Hematopoietic multipotent progenitor cell treated with erythropoietin and hydrocortisone succinate and interleukin-3 and kit ligand, for 15 days (in vitro differentiated cells): ENCODE results near the gene EIF4G2.

Experiments
- DNase-seq: peaks from one replicate; pipeline ENCODE4 v3.0.0-alpha.2; 2015; ENCODE audit warnings: low spot score

The EIF4G2 gene

DNA sequence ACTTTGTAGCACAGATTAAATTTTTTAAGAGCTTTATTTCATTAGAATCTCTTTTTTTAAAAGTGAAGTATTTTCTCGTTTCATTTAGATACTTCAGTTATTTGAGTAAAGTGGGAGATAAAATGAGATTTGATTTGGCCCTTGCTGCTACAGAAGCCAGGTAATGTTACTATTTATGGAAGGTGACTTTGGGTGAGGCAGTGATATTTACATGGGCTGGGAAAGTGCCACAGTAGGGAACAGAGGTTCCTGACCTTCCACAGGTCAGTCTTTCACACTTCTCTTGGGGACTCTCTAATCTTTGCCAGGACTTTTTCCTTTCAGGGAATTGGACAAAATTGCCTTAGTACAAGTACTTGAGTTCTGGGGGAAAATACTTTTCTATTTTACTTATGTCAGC lies 37.3 kb downstream of the EIF4G2 start:
- DNase-seq = no peak

GRCh38 chr11:10770626-10771254 lies 38.0 kb downstream of the EIF4G2 start:
- DNase-seq = peak; percentile 48

GRCh38 chr11:10764412-10764811 lies 44.3 kb downstream of the EIF4G2 start:
- no peak for DNase-seq

- DNase-seq = no peak
These were observed 45.0 kb downstream of the EIF4G2 start for GRCh38 chr11:10763766-10764165.

GRCh38 chr11:10762913-10763421 lies 45.8 kb downstream of the EIF4G2 start:
- DNase-seq = no peak

DNA sequence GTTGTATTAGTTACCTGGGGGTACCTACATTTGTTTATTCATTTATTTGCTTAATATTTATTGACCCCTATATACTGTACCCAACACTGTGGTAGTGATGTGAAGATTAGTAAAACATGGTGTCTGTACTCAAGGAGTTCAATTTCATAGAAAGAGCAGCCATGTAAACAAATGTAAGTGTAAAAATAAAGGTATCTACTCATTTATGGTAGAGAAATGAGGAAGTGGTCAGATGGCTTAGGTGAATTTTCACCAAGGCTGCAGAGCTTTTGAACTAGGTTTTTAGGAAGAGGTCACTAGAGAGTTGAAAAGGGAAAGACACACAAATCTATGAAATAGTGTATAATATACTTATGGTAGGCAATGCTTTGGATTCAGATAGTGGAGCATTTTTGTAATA lies 46.5 kb downstream of the EIF4G2 start:
- DNase-seq = no peak

- DNase-seq = no peak
These were observed 47.5 kb downstream of the EIF4G2 start for GRCh38 chr11:10761085-10761698.

- DNase-seq = peak; percentile 29
These were observed 49.8 kb downstream of the EIF4G2 start for GRCh38 chr11:10758957-10759356.

GRCh38 chr11:10752486-10752885 lies 56.2 kb downstream of the EIF4G2 start:
- no peak for DNase-seq

DNA sequence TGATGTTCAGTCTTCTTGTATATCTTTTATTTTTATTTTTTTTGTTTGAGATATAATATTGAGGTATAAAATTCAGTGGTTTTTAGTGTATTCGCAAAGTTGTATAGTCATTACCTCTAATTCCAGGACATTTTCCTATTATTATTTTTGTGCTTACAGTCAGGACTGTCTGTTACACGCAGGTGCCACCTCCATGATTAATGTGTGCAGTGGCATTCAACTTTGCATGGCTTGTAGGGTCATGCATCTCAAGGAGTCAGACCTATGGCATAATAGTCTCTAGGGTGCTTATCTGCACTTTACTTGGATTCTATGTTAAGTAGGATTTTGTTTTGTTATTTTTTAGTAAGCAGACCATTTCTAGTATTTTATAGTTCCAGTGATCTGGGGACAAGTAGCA lies 56.7 kb downstream of the EIF4G2 start:
- DNase-seq = no peak

DNA sequence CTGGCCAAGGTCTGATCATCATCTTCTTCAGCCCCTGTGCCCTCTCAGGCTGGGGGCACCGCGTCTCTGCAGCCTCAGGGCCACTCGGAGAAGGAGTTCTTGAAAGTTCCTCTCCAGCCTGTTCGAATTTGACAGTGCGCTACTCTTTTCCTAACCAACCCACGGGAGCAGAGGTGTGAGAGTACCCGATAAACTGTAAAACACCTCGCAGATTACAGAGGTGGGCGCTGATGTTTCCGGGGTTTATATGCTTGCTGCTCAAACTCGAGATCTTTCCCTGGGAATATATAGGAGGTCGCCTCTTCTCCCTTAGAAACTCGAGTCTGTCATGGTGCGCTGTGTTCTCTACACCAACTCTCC lies 57.2 kb downstream of the EIF4G2 start:
- DNase-seq = no peak

DNA sequence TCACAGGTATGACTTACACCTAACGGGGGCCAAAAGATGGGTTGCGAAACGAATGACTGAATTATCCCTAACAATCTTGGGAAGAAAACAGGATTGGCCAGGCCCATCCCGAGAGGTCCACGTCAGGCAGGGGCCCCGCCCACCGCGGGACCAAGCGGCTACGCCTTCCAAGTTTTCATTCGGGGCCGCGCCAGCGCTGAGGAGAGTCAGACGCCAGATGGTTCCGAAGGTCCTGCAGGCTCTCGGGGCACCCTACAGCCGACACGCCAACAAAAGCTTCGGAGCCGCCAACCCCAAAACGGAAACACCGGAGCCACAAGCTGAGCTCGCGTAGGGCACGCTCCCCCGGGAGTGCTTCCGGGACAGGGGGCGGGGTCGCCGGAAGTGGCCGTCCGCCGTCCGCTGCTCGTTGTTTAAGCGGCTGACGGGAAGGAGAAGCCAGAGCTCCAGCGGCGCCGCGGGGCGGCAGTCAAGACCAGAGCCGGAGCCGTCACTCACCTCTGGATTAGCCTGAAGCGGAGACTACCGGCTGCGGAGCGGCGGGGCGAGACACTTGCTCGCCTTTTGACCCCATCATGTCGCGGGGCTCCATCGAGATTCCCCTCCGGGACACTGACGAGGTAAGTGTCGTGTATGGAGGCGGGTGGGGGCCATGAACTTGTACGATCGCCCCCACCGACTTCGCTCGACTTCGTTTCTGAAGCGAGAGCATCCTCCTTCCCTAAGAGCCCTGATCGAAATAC lies 57.7 kb downstream of the EIF4G2 start, which contains the start of gene CTR9:
CTR9 (plus strand) TSS at position 409 of the 743 bp plus-strand sequence; CDS start at position 576, 167 bp downstream.
- peak; percentile 87 for DNase-seq

DNA sequence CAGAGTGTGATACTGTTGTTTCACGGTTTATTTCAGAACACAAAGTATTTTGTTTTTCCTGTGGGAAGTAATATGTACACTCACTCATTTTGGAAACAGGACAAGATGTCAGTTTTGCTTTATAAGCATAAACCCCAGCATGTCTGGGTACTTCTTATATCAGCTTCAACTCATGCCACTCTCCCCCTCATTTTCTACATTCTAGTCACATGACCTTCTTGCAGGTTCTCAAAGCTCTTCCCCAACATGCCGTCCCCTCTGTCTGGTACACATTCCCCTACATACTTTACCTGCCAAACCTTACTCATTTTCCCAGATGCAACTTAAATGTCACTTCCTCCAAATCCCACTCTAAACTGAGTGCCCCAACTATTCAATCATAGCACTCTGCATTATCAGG lies 59.2 kb downstream of the EIF4G2 start:
- no peak for DNase-seq

DNA sequence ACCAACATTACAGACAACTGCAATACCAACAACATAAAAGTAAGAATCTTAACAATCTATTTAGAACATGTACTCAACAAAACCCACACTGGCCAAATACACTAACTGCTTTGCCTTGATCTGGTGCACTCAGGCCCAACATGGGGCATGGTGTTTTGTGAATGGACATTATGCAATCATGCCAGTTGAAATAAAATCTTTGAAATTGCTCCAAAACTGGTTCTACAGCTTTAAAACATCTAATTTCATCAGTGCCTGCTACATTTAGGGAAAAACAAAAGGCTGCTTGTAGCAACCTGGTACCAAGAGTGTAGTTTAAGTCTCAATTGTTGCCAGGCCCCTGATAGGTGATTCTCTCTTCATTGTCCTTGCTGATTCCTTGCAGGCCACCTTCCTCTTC lies 61.0 kb downstream of the EIF4G2 start:
- no peak for DNase-seq
